Measurements from ENCODE around the gene FBXL3.

FBXL3 gene

GRCh38 chr13:76958841-76959432 is 68.0 kb downstream of the FBXL3 start:
- no peak for TF ChIP-seq CTCF (IDR thresholded peaks at IDR 0.05; ENCODE audit: extremely low read depth, missing control alignments)
- no peak for DNase-seq (ENCODE audit: low spot score)

GRCh38 chr13:76955661-76956060 is 71.3 kb downstream of the FBXL3 start:
- no peak for TF ChIP-seq CTCF (IDR thresholded peaks at IDR 0.05; ENCODE audit: extremely low read depth, missing control alignments)
- no peak for DNase-seq (ENCODE audit: low spot score)
